ENCODE data around the gene S100PBP. TPM values are rescaled to one million over a fixed set of nuclear protein-coding genes. Genes with fewer than 3 reads are reported as not detected.

The S100PBP gene
- total and polyA plus RNA-seq, 3 donors from 2014 or later: 99.7 to 133 (median 120) TPM

- H3K9me3 ChIP-seq: no peaks in the 10 kb centered on the region
- no peak overlapping the region for H3K27ac ChIP-seq
- peaks cover 28% of the 10 kb centered on the region for H3K4me1 ChIP-seq
- H3K4me3 ChIP-seq: no peak overlapping the region
- H3K27me3 ChIP-seq: no peaks in the 10 kb centered on the region
- intact Hi-C loops (cut with DNase I; ENCODE audit: low total_unique reads): no loop called here
- 74 to 77% methylated on average over 9 to 18 of the region's 18 CpGs for WGBS, 2 donors
- TF ChIP-seq POLR2A (IDR thresholded peaks at IDR 0.05) (no peak), CTCF (IDR thresholded peaks at IDR 0.05) (no peak)
- DNase-seq: no peak
- H3K36me3 ChIP-seq (ENCODE audit: low read depth, missing control alignments): no peaks in the 10 kb centered on the region
Measured at GRCh38 chr1:32770741-32771548, 46.5 kb upstream of the S100PBP start.

DNA sequence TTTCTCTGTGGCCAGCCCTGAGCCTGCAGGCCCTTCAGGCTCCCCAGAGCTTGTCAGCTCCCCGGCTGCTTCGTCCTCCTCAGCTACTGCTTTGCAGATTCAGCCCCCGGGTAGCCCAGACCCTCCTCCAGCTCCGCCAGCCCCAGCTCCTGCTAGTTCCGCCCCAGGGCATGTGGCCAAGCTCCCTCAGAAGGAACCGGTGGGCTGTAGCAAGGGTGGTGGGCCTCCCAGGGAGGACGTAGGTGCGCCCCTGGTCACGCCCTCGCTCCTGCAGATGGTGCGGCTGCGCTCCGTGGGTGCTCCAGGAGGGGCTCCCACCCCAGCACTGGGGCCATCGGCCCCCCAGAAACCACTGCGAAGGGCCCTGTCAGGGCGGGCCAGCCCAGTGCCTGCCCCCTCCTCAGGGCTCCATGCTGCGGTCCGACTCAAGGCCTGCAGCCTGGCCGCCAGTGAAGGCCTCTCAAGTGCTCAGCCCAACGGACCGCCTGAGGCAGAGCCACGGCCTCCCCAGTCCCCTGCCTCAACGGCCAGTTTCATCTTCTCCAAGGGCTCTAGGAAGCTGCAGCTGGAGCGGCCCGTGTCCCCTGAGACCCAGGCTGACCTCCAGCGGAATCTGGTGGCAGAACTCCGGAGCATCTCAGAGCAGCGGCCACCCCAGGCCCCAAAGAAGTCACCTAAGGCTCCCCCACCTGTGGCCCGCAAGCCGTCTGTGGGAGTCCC lies 45.7 kb upstream of the S100PBP start:
- Histone ChIP-seq H3K4me3 (no peak overlapping the region), H3K27ac (peak overlapping the region in 1 of 2 donors; percentile 18), H3K27me3 (no peaks in the 10 kb centered on the region), H3K36me3 (ENCODE audit: low read depth, missing control alignments) (no peaks in the 10 kb centered on the region), H3K9me3 (no peaks in the 10 kb centered on the region), H3K4me1 (peaks cover 21% of the 10 kb centered on the region)
- WGBS, 2 donors: 72 to 81% methylated on average over 5 to 30 of the region's 30 CpGs
- no peak for TF ChIP-seq POLR2A (IDR thresholded peaks at IDR 0.05)
- TF ChIP-seq CTCF (IDR thresholded peaks at IDR 0.05): no peak
- DNase-seq: no peak
- intact Hi-C loops (cut with DNase I; ENCODE audit: low total_unique reads): no loop called here

- no peaks in the 10 kb centered on the region for H3K27me3 ChIP-seq
- no peaks in the 10 kb centered on the region for H3K9me3 ChIP-seq
- DNase-seq: no peak
- WGBS, 2 donors: 79 to 87% methylated on average over 8 to 10 of the region's 10 CpGs
- no peak overlapping the region for H3K4me3 ChIP-seq
- H3K36me3 ChIP-seq (ENCODE audit: low read depth, missing control alignments): no peaks in the 10 kb centered on the region
- H3K4me1 ChIP-seq: peaks cover 13% of the 10 kb centered on the region
- peak overlapping the region in 1 of 2 donors; percentile 18 for H3K27ac ChIP-seq
- no peak for TF ChIP-seq POLR2A (IDR thresholded peaks at IDR 0.05)
- intact Hi-C loops (cut with DNase I; ENCODE audit: low total_unique reads): no loop called here
Measured at GRCh38 chr1:32772281-32773017, 45.0 kb upstream of the S100PBP start.

- TF ChIP-seq CTCF (IDR thresholded peaks at IDR 0.05): peak; percentile 90 to 91 (median 91)
- no peak for TF ChIP-seq POLR2A (IDR thresholded peaks at IDR 0.05)
- Histone ChIP-seq H3K27me3 (no peaks in the 10 kb centered on the region), H3K4me1 (peaks cover 6% of the 10 kb centered on the region), H3K4me3 (no peak overlapping the region), H3K9me3 (no peaks in the 10 kb centered on the region), H3K27ac (no peak overlapping the region), H3K36me3 (ENCODE audit: low read depth, missing control alignments) (no peaks in the 10 kb centered on the region)
- WGBS, 2 donors: 46 to 61% methylated on average over 9 of the region's 9 CpGs
- intact Hi-C loops (cut with DNase I; ENCODE audit: low total_unique reads): no loop called here
- DNase-seq: peak; percentile 89
Measured at GRCh38 chr1:32773018-32773763, 44.3 kb upstream of the S100PBP start.

Measured in testis (tissue), 3 donors.